ENCODE measurements around the gene PCMTD2. TPM values are rescaled to one million over a fixed set of nuclear protein-coding genes. Genes with fewer than 3 reads are reported as not detected.

The PCMTD2 gene
- total RNA-seq: 100 to 1,000 TPM in 1 of 2 donors, 10 to 100 TPM in 1; 83.3 to 180 TPM

GRCh38 chr20:64255361-64256281, at the start of gene PCMTD2:
PCMTD2 (plus strand) TSS chr20:64255748; CDS start chr20:64259966, 4,218 bp downstream.
- H3K27ac ChIP-seq: peak within 1 kb of the TSS; percentile 95
- H3K9me3 ChIP-seq: no peaks in the 10 kb centered on the region
- peaks cover 6 to 45% of the 10 kb centered on the region in 2 donors for H3K4me1 ChIP-seq
- no peaks in the 10 kb centered on the region for H3K27me3 ChIP-seq
- TF ChIP-seq CTCF (IDR thresholded peaks at IDR 0.05): no peak
- no peaks in the 10 kb centered on the region for H3K36me3 ChIP-seq
- peak within 1 kb of the TSS; percentile 89 to 98 for H3K4me3 ChIP-seq
- DNase-seq (ENCODE audit: low spot score): peak; percentile 76

- Histone ChIP-seq H3K36me3 (no peaks in the 10 kb centered on the region), H3K4me1 (no peaks in the 10 kb centered on the region), H3K27ac (no peak overlapping the region), H3K4me3 (no peak overlapping the region), H3K9me3 (no peaks in the 10 kb centered on the region), H3K27me3 (no peaks in the 10 kb centered on the region)
- DNase-seq (ENCODE audit: low spot score): no peak
- no peak for TF ChIP-seq CTCF (IDR thresholded peaks at IDR 0.05)
Observed at GRCh38 chr20:64206614-64207013, 48.9 kb upstream of the PCMTD2 start.

- no peak for DNase-seq (ENCODE audit: low spot score)
- TF ChIP-seq CTCF (IDR thresholded peaks at IDR 0.05): no peak
- no peak overlapping the region for H3K27ac ChIP-seq
Observed at GRCh38 chr20:64207641-64208590, 47.6 kb upstream of the PCMTD2 start.

GRCh38 chr20:64209148-64209547, 46.4 kb upstream of the PCMTD2 start:
- H3K36me3 ChIP-seq: no peaks in the 10 kb centered on the region
- H3K9me3 ChIP-seq: no peaks in the 10 kb centered on the region
- no peaks in the 10 kb centered on the region for H3K27me3 ChIP-seq
- no peak overlapping the region for H3K27ac ChIP-seq
- TF ChIP-seq CTCF (IDR thresholded peaks at IDR 0.05): no peak
- DNase-seq (ENCODE audit: low spot score): no peak
- no peak overlapping the region for H3K4me3 ChIP-seq
- H3K4me1 ChIP-seq: peaks cover 0 to 19% of the 10 kb centered on the region in 2 donors

More at GRCh38 chr20:64207641-64208590, 47.6 kb upstream of the PCMTD2 start:
- H3K9me3 ChIP-seq: no peaks in the 10 kb centered on the region
- no peaks in the 10 kb centered on the region for H3K27me3 ChIP-seq
- peaks cover 0 to 8% of the 10 kb centered on the region in 2 donors for H3K4me1 ChIP-seq
- no peak overlapping the region for H3K4me3 ChIP-seq
- no peaks in the 10 kb centered on the region for H3K36me3 ChIP-seq

GRCh38 chr20:64210656-64211369, 44.7 kb upstream of the PCMTD2 start:
- H3K9me3 ChIP-seq: no peaks in the 10 kb centered on the region
- no peak overlapping the region for H3K27ac ChIP-seq
- peaks cover 0 to 28% of the 10 kb centered on the region in 2 donors for H3K4me1 ChIP-seq
- no peak for TF ChIP-seq CTCF (IDR thresholded peaks at IDR 0.05)
- no peaks in the 10 kb centered on the region for H3K27me3 ChIP-seq
- no peak overlapping the region for H3K4me3 ChIP-seq
- DNase-seq (ENCODE audit: low spot score): no peak
- no peaks in the 10 kb centered on the region for H3K36me3 ChIP-seq

Measured in right atrium auricular region (tissue), 2 donors.